ENCODE data around the gene NPC1. TPM values are rescaled to one million over a fixed set of nuclear protein-coding genes. Genes with fewer than 3 reads are reported as not detected.

NPC1 gene
- total and polyA plus RNA-seq, 2 donors: 12.5 to 19.8 TPM

DNA sequence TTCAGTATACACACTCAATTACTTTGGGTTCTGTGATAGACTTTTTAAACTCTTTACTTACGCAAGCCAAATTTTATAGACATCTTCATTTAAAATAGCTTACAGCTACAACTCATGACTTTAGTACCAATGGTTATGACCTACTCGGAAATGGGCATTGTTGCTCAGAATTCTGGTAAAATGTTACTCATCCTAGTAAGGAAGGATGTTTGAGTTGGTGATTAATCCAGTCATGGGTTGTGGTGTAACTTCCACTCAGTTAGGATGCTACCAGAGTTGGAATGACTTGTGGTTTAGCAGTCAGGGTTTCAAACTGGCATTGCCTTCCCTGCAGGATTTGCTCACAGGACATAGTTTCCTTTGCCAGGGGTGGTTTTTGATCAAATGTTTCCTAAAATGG is 7.4 kb upstream of the NPC1 start:
- H3K4me1 ChIP-seq (ENCODE audit: control insufficient read depth in 2 of 2, insufficient read depth in 2 of 2, low read length in 2 of 2): no peaks in the 10 kb centered on the region
- H3K36me3 ChIP-seq (ENCODE audit: control insufficient read depth in 2 of 2, insufficient read depth in 2 of 2, low read length in 1 of 2): no peaks in the 10 kb centered on the region
- H3K27me3 ChIP-seq (ENCODE audit: control insufficient read depth in 2 of 2, insufficient read depth in 1 of 2, low read length in 1 of 2): peaks cover 0 to 2% of the 10 kb centered on the region in 2 donors
- 98% methylated on average over 2 of the region's 2 CpGs for WGBS
- H3K4me3 ChIP-seq (ENCODE audit: low read length in 2 of 2): no peak overlapping the region
- no peaks in the 10 kb centered on the region for H3K9me3 ChIP-seq (ENCODE audit: control insufficient read depth in 2 of 2, insufficient read depth in 1 of 2, low read length in 1 of 2)
- no peak for DNase-seq (ENCODE audit: low read depth in 6 of 9, low spot score in 9 of 9)
- no peak overlapping the region for H3K27ac ChIP-seq (ENCODE audit: low read depth in 1 of 2, low read length in 1 of 2)

DNA sequence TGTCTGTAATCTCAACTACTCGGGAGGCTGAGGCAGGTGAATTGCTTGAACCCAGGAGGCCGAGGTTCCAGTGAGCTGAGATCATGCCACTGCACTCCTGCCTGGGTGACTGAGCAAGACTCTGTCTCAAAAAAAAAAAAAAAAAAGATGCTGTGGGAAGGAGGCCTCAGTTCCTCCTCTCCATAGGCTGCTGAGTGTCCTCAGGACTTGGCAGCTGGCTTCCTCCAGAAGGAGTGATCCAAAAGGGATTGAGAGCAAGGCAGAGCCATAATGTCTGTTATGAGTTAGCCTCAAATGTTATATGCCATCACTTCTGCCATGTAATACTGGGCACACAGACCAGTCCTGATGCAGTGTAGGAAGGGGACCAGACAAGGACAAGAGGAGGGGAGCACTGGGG is 6.6 kb upstream of the NPC1 start:
- no peak for DNase-seq (ENCODE audit: low read depth in 6 of 9, low spot score in 9 of 9)
- H3K4me3 ChIP-seq (ENCODE audit: low read length in 2 of 2): no peak overlapping the region
- no peak overlapping the region for H3K27ac ChIP-seq (ENCODE audit: low read depth in 1 of 2, low read length in 1 of 2)
- H3K27me3 ChIP-seq (ENCODE audit: control insufficient read depth in 2 of 2, insufficient read depth in 1 of 2, low read length in 1 of 2): peaks cover 0 to 2% of the 10 kb centered on the region in 2 donors
- no peaks in the 10 kb centered on the region for H3K4me1 ChIP-seq (ENCODE audit: control insufficient read depth in 2 of 2, insufficient read depth in 2 of 2, low read length in 2 of 2)
- H3K9me3 ChIP-seq (ENCODE audit: control insufficient read depth in 2 of 2, insufficient read depth in 1 of 2, low read length in 1 of 2): no peaks in the 10 kb centered on the region
- 99% methylated on average over 2 of the region's 2 CpGs for WGBS
- no peaks in the 10 kb centered on the region for H3K36me3 ChIP-seq (ENCODE audit: control insufficient read depth in 2 of 2, insufficient read depth in 2 of 2, low read length in 1 of 2)

DNA sequence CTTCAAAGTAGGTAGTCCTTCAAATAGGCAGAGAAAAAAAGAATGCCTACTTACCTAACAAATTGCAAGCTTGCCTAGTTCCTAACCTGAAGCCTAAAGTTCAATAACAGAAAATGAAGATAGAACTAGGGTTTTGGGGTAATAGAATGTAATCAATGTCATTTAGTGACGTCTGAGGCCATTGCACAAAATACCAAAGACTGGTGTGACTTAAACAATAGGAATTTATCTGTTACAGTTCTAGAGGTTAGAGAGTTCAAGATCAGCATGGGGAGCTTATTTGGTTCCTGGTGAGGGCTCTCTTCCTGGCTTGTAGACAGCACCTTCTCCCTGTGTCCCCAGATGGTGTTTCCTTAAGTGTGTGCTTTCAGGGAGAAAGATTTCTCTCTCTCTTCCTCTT is 4.7 kb upstream of the NPC1 start:
- peaks cover 0 to 7% of the 10 kb centered on the region in 2 donors for H3K27me3 ChIP-seq (ENCODE audit: control insufficient read depth in 2 of 2, insufficient read depth in 1 of 2, low read length in 1 of 2)
- WGBS: 100% methylated on average over 1 of the region's 1 CpG
- H3K36me3 ChIP-seq (ENCODE audit: control insufficient read depth in 2 of 2, insufficient read depth in 2 of 2, low read length in 1 of 2): no peaks in the 10 kb centered on the region
- H3K9me3 ChIP-seq (ENCODE audit: control insufficient read depth in 2 of 2, insufficient read depth in 1 of 2, low read length in 1 of 2): no peaks in the 10 kb centered on the region
- H3K4me1 ChIP-seq (ENCODE audit: control insufficient read depth in 2 of 2, insufficient read depth in 2 of 2, low read length in 2 of 2): peaks cover 0 to 4% of the 10 kb centered on the region in 2 donors
- H3K27ac ChIP-seq (ENCODE audit: low read depth in 1 of 2, low read length in 1 of 2): no peak overlapping the region
- DNase-seq (ENCODE audit: low read depth in 6 of 9, low spot score in 9 of 9): no peak
- no peak overlapping the region for H3K4me3 ChIP-seq (ENCODE audit: low read length in 2 of 2)

DNA sequence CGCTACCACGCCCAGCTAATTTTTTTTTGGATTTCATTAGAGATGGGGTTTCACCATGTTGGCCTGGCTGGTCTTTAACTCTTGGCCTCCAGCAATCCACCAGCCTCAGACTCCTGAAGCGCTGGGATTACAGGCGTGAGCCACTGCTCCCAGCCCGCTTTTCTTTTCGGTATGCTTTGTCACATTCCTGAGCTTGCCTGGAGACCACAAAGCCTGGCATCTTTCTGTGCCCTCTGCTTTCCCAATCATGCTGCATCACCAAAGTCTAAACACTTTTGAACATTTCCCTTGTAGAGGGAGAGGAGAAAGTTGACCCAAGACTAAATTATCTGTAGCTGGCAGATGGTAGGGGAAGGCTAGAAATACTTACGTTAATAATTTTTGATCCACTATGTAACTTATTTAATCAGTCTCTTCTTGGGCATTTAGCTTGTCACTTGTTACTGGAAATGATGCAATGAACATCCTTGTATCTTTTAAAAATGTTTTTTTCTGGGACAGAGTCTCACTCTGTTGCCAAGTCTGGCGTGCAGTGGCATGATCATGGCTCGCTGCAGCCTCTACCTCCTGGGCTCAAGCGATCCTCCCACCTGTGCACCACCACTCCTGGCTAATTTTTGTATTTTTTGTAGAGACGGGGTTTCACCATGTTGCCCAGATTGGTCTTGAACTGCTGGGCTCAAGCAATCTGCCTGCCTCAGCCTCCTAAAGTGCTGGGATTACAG is 2.7 kb upstream of the NPC1 start:
- no peak for DNase-seq (ENCODE audit: low read depth in 6 of 9, low spot score in 9 of 9)
- peaks cover 5 to 18% of the 10 kb centered on the region in 2 donors for H3K4me1 ChIP-seq (ENCODE audit: control insufficient read depth in 2 of 2, insufficient read depth in 2 of 2, low read length in 2 of 2)
- no peak overlapping the region for H3K4me3 ChIP-seq (ENCODE audit: low read length in 2 of 2)
- H3K27me3 ChIP-seq (ENCODE audit: control insufficient read depth in 2 of 2, insufficient read depth in 1 of 2, low read length in 1 of 2): peaks cover 0 to 7% of the 10 kb centered on the region in 2 donors
- H3K9me3 ChIP-seq (ENCODE audit: control insufficient read depth in 2 of 2, insufficient read depth in 1 of 2, low read length in 1 of 2): no peaks in the 10 kb centered on the region
- no peaks in the 10 kb centered on the region for H3K36me3 ChIP-seq (ENCODE audit: control insufficient read depth in 2 of 2, insufficient read depth in 2 of 2, low read length in 1 of 2)
- H3K27ac ChIP-seq (ENCODE audit: low read depth in 1 of 2, low read length in 1 of 2): no peak overlapping the region
- WGBS: 94% methylated on average over 11 of the region's 11 CpGs

DNA sequence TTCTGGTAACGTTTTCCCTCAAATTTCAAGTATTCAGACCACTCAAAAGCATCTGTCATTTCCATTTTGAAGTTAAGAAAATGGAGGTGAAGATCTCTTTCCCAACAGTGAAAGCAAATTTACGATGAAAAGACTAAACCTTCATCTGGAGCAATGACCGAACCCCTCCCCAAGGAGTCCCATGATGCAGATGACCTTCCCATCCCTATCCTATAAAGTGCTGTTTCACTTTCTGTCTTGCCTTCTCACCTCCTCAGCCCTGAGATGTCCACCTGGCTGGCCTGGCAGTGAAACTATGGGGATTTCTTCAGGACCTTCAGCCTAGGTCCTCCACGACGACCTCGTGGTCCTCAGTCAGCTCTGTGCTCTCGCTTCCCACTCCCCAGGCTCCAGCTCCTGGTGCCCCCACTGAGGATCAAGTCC is 925 bp upstream of the NPC1 start:
- peaks cover 5 to 20% of the 10 kb centered on the region in 2 donors for H3K4me1 ChIP-seq (ENCODE audit: control insufficient read depth in 2 of 2, insufficient read depth in 2 of 2, low read length in 2 of 2)
- H3K4me3 ChIP-seq (ENCODE audit: low read length in 2 of 2): peak overlapping the region; percentile 99
- peaks cover 0 to 4% of the 10 kb centered on the region in 2 donors for H3K36me3 ChIP-seq (ENCODE audit: control insufficient read depth in 2 of 2, insufficient read depth in 2 of 2, low read length in 1 of 2)
- no peaks in the 10 kb centered on the region for H3K9me3 ChIP-seq (ENCODE audit: control insufficient read depth in 2 of 2, insufficient read depth in 1 of 2, low read length in 1 of 2)
- H3K27me3 ChIP-seq (ENCODE audit: control insufficient read depth in 2 of 2, insufficient read depth in 1 of 2, low read length in 1 of 2): peaks cover 0 to 7% of the 10 kb centered on the region in 2 donors
- H3K27ac ChIP-seq (ENCODE audit: low read depth in 1 of 2, low read length in 1 of 2): no peak overlapping the region
- DNase-seq (ENCODE audit: low read depth in 6 of 9, low spot score in 9 of 9): no peak
- 49% methylated on average over 7 of the region's 7 CpGs for WGBS

DNA sequence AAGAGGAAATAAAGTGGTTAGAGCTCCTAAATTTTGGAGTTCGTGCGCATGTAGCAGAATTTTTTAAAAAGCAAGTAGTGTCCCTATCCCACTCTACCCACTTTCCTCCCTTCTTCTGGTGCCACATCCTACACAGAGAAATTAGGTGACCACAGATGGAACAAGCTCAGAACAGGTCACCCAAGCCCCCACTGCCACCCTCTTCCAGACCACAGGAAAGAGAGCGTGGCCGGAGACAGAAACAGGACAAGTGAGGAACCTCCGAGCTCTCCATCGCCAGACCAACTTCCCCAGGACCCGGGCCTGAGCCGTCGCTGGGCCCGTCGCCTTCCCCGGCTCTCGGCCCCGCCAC is 433 bp downstream of the NPC1 start:
- Histone ChIP-seq H3K9me3 (ENCODE audit: control insufficient read depth in 2 of 2, insufficient read depth in 1 of 2, low read length in 1 of 2) (no peaks in the 10 kb centered on the region), H3K27me3 (ENCODE audit: control insufficient read depth in 2 of 2, insufficient read depth in 1 of 2, low read length in 1 of 2) (peaks cover 0 to 7% of the 10 kb centered on the region in 2 donors), H3K27ac (ENCODE audit: low read depth in 1 of 2, low read length in 1 of 2) (peak overlapping the region; percentile 81 to 96), H3K4me3 (ENCODE audit: low read length in 2 of 2) (peak overlapping the region; percentile 99), H3K4me1 (ENCODE audit: control insufficient read depth in 2 of 2, insufficient read depth in 2 of 2, low read length in 2 of 2) (peaks cover 5 to 23% of the 10 kb centered on the region in 2 donors), H3K36me3 (ENCODE audit: control insufficient read depth in 2 of 2, insufficient read depth in 2 of 2, low read length in 1 of 2) (peaks cover 0 to 11% of the 10 kb centered on the region in 2 donors)
- under 1% methylated on average over 14 of the region's 14 CpGs for WGBS
- DNase-seq (ENCODE audit: low read depth in 6 of 9, low spot score in 9 of 9): no peak

DNA sequence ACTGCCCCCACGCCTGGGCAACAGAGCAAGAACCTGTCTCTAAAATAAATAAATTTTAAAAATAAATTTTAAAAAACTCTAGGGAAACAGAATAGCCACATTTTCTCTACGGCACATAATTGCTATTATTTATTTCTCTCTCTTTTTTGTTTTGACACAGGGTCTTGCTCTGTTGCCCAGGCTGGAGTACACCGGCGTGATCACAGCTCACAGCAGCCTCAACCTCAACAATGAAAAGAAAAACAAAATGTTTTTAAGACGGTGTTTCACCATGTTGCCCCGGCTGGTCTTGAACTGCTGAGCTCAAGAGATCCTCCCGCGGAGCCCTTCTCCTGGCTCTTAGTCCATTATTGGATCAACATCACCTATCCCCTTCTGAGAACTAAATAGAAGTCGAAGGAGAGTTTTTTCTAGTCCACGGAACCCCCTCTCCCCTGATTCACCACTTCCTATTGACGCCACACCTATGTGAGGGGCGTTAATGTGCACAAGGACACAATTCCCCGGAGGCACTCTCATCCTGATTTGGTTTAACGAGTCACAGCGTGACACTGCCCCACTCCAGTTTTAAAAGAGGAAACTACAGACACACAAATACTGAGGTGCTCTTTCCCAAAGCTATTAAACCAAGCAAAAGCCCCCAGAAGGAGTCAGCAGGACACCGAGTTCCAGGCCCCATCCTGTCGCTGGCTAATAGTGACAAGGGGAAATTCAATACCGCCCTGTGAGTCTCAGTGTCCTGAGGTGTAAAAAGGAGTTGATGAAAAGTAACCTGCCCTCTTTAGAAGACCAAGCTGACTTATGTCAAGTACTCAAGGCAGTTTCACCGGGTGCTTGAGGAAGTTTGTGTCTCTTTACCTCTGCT is 1.1 kb downstream of the NPC1 start:
- H3K4me1 ChIP-seq (ENCODE audit: control insufficient read depth in 2 of 2, insufficient read depth in 2 of 2, low read length in 2 of 2): peaks cover 5 to 28% of the 10 kb centered on the region in 2 donors
- H3K9me3 ChIP-seq (ENCODE audit: control insufficient read depth in 2 of 2, insufficient read depth in 1 of 2, low read length in 1 of 2): no peaks in the 10 kb centered on the region
- H3K27ac ChIP-seq (ENCODE audit: low read depth in 1 of 2, low read length in 1 of 2): peak overlapping the region in 1 of 2 donors; percentile 8
- H3K27me3 ChIP-seq (ENCODE audit: control insufficient read depth in 2 of 2, insufficient read depth in 1 of 2, low read length in 1 of 2): peaks cover 0 to 7% of the 10 kb centered on the region in 2 donors
- peak overlapping the region; percentile 99 for H3K4me3 ChIP-seq (ENCODE audit: low read length in 2 of 2)
- WGBS: 34% methylated on average over 19 of the region's 19 CpGs
- peak in 2 of 9 donors; percentile 21 to 42 for DNase-seq (ENCODE audit: low read depth in 6 of 9, low spot score in 9 of 9)
- peaks cover 0 to 15% of the 10 kb centered on the region in 2 donors for H3K36me3 ChIP-seq (ENCODE audit: control insufficient read depth in 2 of 2, insufficient read depth in 2 of 2, low read length in 1 of 2)

DNA sequence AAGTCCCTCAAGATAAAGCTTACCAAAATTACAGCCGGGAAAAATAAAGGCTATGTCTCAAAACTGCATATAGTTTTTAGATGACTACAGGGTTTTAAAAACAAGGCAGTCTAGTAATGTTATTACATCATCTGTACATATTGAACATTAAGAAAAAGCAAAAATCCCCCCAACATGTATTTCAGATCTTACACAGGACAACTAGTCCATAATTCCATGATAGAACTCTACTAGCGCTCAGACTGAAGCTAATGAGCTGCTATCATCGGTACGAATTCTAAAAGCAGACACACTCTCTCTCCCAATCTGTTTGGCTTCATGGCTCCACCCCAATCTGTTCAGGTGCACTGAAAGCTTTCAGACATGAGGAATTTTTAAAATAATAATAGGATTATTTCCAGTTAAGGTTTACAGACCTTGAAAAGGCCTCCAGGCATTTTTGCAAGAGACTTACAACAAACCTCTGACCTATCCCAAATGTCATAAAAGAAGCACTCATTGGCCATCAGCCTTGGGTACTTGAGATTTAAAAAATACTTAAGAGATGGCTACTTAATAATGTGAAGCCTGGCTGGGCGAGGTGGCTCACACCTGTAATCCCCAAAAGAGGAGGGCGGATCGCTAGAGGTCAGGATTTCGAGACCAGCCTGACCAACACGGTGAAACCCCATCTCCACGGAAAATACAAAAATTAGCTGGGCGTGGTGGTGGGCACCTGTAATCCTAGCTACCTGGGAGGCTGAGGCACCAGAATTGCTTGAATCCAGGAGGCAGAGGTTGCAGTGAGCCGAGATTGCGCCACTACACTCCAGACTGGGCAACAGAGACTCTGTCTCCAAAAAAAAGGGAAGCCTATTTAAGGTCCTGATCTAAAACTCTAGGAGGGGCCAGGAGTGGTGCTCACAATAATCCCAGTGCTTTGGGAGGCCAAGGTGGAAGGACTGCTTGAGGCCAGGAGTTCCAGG is 2.0 kb downstream of the NPC1 start:
- Histone ChIP-seq H3K27me3 (ENCODE audit: control insufficient read depth in 2 of 2, insufficient read depth in 1 of 2, low read length in 1 of 2) (peaks cover 0 to 7% of the 10 kb centered on the region in 2 donors), H3K4me3 (ENCODE audit: low read length in 2 of 2) (no peak overlapping the region), H3K36me3 (ENCODE audit: control insufficient read depth in 2 of 2, insufficient read depth in 2 of 2, low read length in 1 of 2) (peaks cover 0 to 15% of the 10 kb centered on the region in 2 donors), H3K4me1 (ENCODE audit: control insufficient read depth in 2 of 2, insufficient read depth in 2 of 2, low read length in 2 of 2) (peaks cover 5 to 32% of the 10 kb centered on the region in 2 donors), H3K9me3 (ENCODE audit: control insufficient read depth in 2 of 2, insufficient read depth in 1 of 2, low read length in 1 of 2) (no peaks in the 10 kb centered on the region), H3K27ac (ENCODE audit: low read depth in 1 of 2, low read length in 1 of 2) (no peak overlapping the region)
- 98% methylated on average over 13 of the region's 13 CpGs for WGBS
- no peak for DNase-seq (ENCODE audit: low read depth in 6 of 9, low spot score in 9 of 9)

Measured in thymus (tissue), 11 donors.